ENCODE results near the gene RECQL5. TPM values are rescaled to one million over a fixed set of nuclear protein-coding genes. Genes with fewer than 3 reads are reported as not detected.

Gene RECQL5
- total RNA-seq, 1 experiment from 2014 or later, result 46.1 TPM

DNA sequence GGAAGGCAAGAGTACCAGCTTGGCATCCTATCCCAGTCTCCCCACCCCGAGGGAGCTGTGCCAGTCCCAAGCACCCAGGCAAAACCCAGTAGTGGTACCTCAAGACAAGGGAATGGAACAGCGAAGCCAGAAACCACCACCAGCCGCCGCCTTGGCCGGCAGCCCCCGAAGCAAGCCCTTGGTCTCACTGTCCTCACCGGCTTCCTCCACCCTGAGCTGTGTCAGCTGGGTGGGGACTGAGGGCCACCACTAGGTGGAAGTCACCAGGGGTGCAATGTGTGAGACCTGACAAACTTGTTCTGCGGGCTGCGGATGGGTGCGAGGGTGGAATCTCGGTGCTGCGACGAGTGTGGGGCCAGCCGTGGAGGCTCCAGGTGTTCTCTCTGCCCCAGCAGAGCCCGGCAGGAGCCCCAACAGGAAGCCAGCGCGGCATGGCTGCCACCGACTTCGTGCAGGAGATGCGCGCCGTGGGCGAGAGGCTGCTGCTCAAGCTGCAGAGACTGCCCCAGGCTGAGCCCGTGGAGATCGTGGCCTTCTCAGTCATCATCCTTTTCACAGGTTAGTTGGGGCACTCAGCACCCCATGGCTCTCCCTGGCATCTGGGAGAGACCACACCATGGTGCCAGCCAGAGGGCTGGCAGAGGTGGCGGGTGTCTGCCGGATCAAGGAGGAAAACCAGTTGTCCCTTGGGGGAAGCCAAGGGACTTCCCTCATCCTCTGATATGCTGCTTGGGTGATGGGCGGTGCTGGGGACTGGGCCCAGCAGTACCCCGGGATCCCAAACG lies 27.0 kb downstream of the RECQL5 start:
- Histone ChIP-seq H3K27me3 (ENCODE audit: control insufficient read depth, insufficient read depth, low read length) (no peaks in the 10 kb centered on the region), H3K36me3 (ENCODE audit: control insufficient read depth, insufficient read depth, low read length) (no peaks in the 10 kb centered on the region), H3K9me3 (ENCODE audit: control insufficient read depth, insufficient read depth, low read depth, low read length) (no peaks in the 10 kb centered on the region), H3K4me1 (ENCODE audit: control insufficient read depth, insufficient read depth, low read length) (peaks cover 4% of the 10 kb centered on the region), H3K27ac (ENCODE audit: low read length) (no peak overlapping the region), H3K4me3 (ENCODE audit: low read depth in 2 of 2, low read length in 2 of 2) (no peak overlapping the region)
- ChIA-PET CTCF (no interaction called here), POLR2A (no interaction called here)
- in situ Hi-C loops (cut with HindIII; ENCODE audit: low pct_unique_long_range_greater_than_20kb, low sequenced_read_pairs), result no loop called here
- ATAC-seq, result no peak
- no peak for DNase-seq (ENCODE audit: low read depth, low spot score)
- intact Hi-C loops (cut with micrococcal nuclease; ENCODE audit: unreplicated experiment), result no loop called here
- BruUV-seq (replicated peaks), result no TSS peak
- TF ChIP-seq, protein P1, sequence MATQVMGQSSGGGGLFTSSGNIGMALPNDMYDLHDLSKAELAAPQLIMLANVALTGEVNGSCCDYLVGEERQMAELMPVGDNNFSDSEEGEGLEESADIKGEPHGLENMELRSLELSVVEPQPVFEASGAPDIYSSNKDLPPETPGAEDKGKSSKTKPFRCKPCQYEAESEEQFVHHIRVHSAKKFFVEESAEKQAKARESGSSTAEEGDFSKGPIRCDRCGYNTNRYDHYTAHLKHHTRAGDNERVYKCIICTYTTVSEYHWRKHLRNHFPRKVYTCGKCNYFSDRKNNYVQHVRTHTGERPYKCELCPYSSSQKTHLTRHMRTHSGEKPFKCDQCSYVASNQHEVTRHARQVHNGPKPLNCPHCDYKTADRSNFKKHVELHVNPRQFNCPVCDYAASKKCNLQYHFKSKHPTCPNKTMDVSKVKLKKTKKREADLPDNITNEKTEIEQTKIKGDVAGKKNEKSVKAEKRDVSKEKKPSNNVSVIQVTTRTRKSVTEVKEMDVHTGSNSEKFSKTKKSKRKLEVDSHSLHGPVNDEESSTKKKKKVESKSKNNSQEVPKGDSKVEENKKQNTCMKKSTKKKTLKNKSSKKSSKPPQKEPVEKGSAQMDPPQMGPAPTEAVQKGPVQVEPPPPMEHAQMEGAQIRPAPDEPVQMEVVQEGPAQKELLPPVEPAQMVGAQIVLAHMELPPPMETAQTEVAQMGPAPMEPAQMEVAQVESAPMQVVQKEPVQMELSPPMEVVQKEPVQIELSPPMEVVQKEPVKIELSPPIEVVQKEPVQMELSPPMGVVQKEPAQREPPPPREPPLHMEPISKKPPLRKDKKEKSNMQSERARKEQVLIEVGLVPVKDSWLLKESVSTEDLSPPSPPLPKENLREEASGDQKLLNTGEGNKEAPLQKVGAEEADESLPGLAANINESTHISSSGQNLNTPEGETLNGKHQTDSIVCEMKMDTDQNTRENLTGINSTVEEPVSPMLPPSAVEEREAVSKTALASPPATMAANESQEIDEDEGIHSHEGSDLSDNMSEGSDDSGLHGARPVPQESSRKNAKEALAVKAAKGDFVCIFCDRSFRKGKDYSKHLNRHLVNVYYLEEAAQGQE (IDR thresholded peaks at IDR 0.05; ENCODE audit: insufficient read depth in 1 of 2, low read depth in 2 of 2, low read length in 1 of 2), result no peak
- TF ChIP-seq TCF7L2 (IDR thresholded peaks at IDR 0.05; ENCODE audit: low read depth, low read length) (no peak), SIN3A (IDR thresholded peaks at IDR 0.05; ENCODE audit: borderline replicate concordance, insufficient read depth, low read depth, low read length) (no peak), POLR2AphosphoS5 (IDR thresholded peaks at IDR 0.05; ENCODE audit: low read depth, low read length) (no peak)
- TF ChIP-seq, protein P2, sequence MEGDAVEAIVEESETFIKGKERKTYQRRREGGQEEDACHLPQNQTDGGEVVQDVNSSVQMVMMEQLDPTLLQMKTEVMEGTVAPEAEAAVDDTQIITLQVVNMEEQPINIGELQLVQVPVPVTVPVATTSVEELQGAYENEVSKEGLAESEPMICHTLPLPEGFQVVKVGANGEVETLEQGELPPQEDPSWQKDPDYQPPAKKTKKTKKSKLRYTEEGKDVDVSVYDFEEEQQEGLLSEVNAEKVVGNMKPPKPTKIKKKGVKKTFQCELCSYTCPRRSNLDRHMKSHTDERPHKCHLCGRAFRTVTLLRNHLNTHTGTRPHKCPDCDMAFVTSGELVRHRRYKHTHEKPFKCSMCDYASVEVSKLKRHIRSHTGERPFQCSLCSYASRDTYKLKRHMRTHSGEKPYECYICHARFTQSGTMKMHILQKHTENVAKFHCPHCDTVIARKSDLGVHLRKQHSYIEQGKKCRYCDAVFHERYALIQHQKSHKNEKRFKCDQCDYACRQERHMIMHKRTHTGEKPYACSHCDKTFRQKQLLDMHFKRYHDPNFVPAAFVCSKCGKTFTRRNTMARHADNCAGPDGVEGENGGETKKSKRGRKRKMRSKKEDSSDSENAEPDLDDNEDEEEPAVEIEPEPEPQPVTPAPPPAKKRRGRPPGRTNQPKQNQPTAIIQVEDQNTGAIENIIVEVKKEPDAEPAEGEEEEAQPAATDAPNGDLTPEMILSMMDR (IDR thresholded peaks at IDR 0.05), result no peak

DNA sequence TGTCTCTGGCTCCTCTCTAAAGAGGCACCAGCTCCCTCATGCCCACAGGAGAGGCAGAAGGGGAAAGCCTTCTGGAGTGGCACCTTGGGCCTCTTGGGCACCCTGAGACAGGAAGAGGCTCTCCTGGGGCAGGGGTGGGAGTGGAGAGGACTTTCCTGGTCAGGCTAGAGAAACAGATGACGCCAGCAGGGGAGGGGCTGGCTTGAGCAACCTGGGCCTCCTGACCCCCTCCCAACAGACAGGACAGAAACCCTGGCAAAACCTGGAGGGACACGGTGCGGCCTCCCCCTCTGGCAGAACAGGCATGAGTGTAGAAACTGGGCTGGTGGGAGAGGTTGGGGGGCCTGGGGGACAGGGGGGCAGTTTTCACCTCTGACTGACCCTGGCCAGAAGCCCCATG lies 27.6 kb downstream of the RECQL5 start:
- intact Hi-C loops (cut with micrococcal nuclease; ENCODE audit: unreplicated experiment) (no loop called here), in situ Hi-C loops (cut with HindIII; ENCODE audit: low pct_unique_long_range_greater_than_20kb, low sequenced_read_pairs) (no loop called here)
- ChIA-PET CTCF (no interaction called here), POLR2A (no interaction called here)
- Histone ChIP-seq H3K27ac (ENCODE audit: low read length) (no peak overlapping the region), H3K9me3 (ENCODE audit: control insufficient read depth, insufficient read depth, low read depth, low read length) (no peaks in the 10 kb centered on the region), H3K27me3 (ENCODE audit: control insufficient read depth, insufficient read depth, low read length) (no peaks in the 10 kb centered on the region), H3K4me1 (ENCODE audit: control insufficient read depth, insufficient read depth, low read length) (peaks cover 7% of the 10 kb centered on the region), H3K4me3 (ENCODE audit: low read depth in 2 of 2, low read length in 2 of 2) (no peak overlapping the region), H3K36me3 (ENCODE audit: control insufficient read depth, insufficient read depth, low read length) (no peaks in the 10 kb centered on the region)
- ATAC-seq, result no peak
- TF ChIP-seq, protein P2 (IDR thresholded peaks at IDR 0.05), result no peak
- TF ChIP-seq, protein P1 (IDR thresholded peaks at IDR 0.05; ENCODE audit: insufficient read depth in 1 of 2, low read depth in 2 of 2, low read length in 1 of 2), result no peak
- no peak for TF ChIP-seq SIN3A (IDR thresholded peaks at IDR 0.05; ENCODE audit: borderline replicate concordance, insufficient read depth, low read depth, low read length)
- no peak for TF ChIP-seq TCF7L2 (IDR thresholded peaks at IDR 0.05; ENCODE audit: low read depth, low read length)
- no peak for TF ChIP-seq POLR2AphosphoS5 (IDR thresholded peaks at IDR 0.05; ENCODE audit: low read depth, low read length)
- no peak for DNase-seq (ENCODE audit: low read depth, low spot score)
- BruUV-seq (replicated peaks), result no TSS peak
